ENCODE data around the gene ZFP36L1.

The ZFP36L1 gene

DNA sequence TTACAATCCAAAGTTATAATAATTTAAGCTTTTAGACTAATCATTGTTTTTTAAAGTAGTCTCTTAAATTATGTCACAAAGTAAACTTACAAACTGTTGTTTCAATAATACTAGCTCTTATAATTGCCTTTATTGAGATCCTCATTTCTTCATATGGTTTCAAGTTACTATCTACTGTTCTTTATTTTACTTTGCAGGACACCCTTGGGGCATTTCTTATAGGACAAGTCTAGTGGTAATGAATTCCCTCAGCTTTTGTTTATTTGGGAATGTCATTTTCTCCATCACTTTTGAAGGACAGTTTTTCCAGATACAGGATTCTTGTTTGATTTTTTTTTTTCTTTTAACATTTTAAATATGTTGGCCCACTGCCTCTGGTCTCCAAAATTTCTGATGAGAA lies 8.1 kb upstream of the ZFP36L1 start:
- Histone ChIP-seq H3K27me3 (peaks cover 6% of the 10 kb centered on the region), H3K36me3 (no peaks in the 10 kb centered on the region), H3K4me1 (no peaks in the 10 kb centered on the region), H3K4me3 (ENCODE audit: low read depth, low read length) (no peak overlapping the region), H3K9me3 (no peaks in the 10 kb centered on the region)
- TF ChIP-seq, protein P1, sequence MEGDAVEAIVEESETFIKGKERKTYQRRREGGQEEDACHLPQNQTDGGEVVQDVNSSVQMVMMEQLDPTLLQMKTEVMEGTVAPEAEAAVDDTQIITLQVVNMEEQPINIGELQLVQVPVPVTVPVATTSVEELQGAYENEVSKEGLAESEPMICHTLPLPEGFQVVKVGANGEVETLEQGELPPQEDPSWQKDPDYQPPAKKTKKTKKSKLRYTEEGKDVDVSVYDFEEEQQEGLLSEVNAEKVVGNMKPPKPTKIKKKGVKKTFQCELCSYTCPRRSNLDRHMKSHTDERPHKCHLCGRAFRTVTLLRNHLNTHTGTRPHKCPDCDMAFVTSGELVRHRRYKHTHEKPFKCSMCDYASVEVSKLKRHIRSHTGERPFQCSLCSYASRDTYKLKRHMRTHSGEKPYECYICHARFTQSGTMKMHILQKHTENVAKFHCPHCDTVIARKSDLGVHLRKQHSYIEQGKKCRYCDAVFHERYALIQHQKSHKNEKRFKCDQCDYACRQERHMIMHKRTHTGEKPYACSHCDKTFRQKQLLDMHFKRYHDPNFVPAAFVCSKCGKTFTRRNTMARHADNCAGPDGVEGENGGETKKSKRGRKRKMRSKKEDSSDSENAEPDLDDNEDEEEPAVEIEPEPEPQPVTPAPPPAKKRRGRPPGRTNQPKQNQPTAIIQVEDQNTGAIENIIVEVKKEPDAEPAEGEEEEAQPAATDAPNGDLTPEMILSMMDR (IDR thresholded peaks at IDR 0.05; ENCODE audit: low read depth, low read length) = no peak
- no peak for DNase-seq

DNA sequence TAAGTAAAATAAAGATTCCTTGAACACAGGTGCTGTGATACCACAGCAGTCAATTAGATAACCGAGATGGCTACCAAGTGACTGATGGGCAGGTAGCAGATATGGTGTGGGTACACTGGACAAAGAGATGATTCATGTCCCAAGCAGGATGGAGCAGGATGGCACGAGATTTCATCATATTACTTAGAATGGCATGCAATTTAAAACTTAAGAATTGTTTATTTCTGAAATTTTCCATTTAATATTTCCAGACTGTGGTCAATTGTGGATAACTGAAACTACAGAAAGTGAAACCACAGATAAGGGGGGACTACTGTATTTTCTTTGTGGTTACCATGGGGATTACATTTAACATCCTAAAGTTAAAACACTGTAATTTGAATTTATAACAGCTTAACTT lies 7.5 kb upstream of the ZFP36L1 start:
- H3K4me1 ChIP-seq = no peaks in the 10 kb centered on the region
- H3K9me3 ChIP-seq = no peaks in the 10 kb centered on the region
- no peak overlapping the region for H3K4me3 ChIP-seq (ENCODE audit: low read depth, low read length)
- TF ChIP-seq, protein P1 (IDR thresholded peaks at IDR 0.05; ENCODE audit: low read depth, low read length) = no peak
- DNase-seq = no peak
- H3K27me3 ChIP-seq = peaks cover 12% of the 10 kb centered on the region
- H3K36me3 ChIP-seq = no peaks in the 10 kb centered on the region

DNA sequence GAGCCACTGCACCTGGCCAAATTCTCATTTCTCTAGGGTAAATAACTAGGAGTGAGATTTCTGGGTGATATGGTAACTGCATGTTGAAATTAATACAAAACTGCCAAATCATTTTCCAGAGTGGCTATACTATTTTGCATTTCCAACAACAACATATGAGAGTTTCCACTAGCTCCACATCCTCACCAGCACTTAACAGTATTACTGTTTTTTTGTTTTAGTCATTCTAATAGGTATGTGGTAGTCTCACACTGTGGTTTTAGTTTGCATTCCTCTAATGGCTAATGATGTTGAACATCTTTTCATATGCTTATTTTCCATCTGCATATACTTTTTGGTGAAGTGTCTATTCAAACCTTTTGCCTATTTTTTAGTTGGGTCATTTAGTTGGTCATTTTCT lies 5.8 kb upstream of the ZFP36L1 start:
- H3K9me3 ChIP-seq = no peaks in the 10 kb centered on the region
- DNase-seq = no peak
- TF ChIP-seq, protein P1 (IDR thresholded peaks at IDR 0.05; ENCODE audit: low read depth, low read length) = no peak
- H3K4me1 ChIP-seq = peaks cover 10% of the 10 kb centered on the region
- peaks cover 30% of the 10 kb centered on the region for H3K27me3 ChIP-seq
- H3K4me3 ChIP-seq (ENCODE audit: low read depth, low read length) = no peak overlapping the region
- H3K36me3 ChIP-seq = no peaks in the 10 kb centered on the region

DNA sequence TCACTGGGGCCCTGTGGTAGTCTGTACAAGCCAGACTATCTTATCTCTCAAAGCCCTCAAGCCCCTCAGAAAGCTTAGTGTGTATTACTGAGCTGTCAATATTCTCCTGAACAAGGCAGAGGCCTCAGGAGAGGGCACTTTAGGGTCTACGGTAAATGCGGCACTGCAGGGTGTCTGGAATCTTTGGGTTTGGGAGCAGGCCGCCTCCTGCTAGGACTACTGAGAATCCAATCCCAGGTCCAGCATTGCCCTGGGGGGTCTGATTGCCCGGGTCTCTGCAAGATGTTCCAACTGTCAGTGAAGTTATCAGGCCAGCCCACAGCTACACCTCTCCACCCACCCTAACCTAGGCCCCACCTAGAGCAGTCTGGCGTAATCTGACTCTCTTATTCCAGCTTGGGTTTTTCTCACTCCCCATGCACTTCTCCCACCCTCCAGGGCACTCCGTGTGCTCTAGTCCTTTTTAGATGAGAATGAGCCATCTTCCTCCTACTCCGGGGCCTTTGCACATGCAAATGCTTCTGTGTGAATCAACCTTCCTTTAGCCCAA lies 4.3 kb upstream of the ZFP36L1 start:
- TF ChIP-seq, protein P1 (IDR thresholded peaks at IDR 0.05; ENCODE audit: low read depth, low read length) = no peak
- Histone ChIP-seq H3K4me1 (peaks cover 10% of the 10 kb centered on the region), H3K9me3 (no peaks in the 10 kb centered on the region), H3K27me3 (peaks cover 43% of the 10 kb centered on the region), H3K4me3 (ENCODE audit: low read depth, low read length) (no peak overlapping the region), H3K36me3 (no peaks in the 10 kb centered on the region)
- DNase-seq = no peak

DNA sequence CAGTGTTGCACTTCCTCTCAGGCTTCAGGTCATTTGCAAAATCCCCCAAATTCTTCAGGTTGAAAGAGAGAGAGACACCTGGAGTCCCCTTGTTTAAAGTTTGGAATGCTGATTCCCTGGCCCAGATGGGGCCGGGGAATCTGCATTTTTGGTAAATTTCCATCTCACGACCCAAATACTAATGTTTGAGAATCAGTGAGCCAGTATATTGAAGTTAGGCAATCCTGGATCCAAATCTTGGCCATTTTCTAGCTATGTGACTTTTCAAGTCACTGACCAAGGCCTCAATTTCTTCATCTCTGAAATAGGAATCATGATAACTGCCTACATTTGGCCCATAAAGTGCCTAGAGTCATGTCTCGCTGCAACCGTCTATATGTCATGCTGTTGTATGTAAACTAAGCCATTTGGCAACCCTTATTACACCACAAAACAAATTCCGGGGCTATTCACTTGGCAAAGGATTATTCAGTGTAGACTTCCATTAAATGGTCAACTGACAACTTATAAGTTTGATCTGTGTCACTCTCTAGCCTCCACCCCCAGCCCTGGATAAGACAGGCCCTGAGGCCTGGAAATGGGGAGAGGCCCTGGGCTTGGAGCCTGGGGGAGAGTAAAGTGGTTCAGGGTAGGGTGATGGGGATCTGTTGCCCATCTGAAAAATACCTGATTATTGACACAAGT lies 3.7 kb upstream of the ZFP36L1 start:
- no peak for DNase-seq
- TF ChIP-seq, protein P1 (IDR thresholded peaks at IDR 0.05; ENCODE audit: low read depth, low read length) = no peak
- peaks cover 10% of the 10 kb centered on the region for H3K4me1 ChIP-seq

More for the DNA sequence above, 3.7 kb upstream of the ZFP36L1 start:
- H3K27me3 ChIP-seq = peaks cover 49% of the 10 kb centered on the region
- H3K36me3 ChIP-seq = no peaks in the 10 kb centered on the region
- no peaks in the 10 kb centered on the region for H3K9me3 ChIP-seq
- peak overlapping the region; percentile 70; the same call in 1 of the 2 replicates for H3K4me3 ChIP-seq (ENCODE audit: low read depth, low read length)
